NCI-H2171 treated with DMSO at 0.1 percent for 48 hours (cell line): ENCODE results near the gene SLC17A4.

Experiments used
- DNase-seq: peaks from one replicate; lab custom pipeline; 2025; lab: John Stamatoyannopoulos, UW

Gene SLC17A4

DNA sequence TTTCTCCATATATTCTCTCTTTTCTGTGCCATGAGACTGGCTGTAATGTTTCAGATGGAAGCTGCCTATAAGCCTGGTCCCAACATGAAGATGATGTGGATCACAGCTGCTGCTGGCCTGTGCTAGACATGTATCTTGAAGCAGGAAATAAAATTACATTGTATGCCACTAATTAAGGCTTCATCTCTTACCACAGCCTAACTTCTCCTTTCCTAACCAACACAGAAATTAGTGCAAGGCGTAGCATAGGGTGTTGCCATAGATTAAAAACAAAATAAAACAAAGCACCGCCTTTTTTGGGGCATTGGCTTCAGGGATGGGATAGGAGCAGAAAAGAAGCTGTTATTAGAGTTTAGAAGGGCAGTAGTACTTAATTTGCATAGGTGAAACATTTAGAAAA lies 4.7 kb upstream of the SLC17A4 start:
- DNase-seq: no peak

GRCh38 chr6:25750906-25751305 lies 3.6 kb upstream of the SLC17A4 start:
- DNase-seq: peak; percentile 31

- DNase-seq: no peak
Observed at GRCh38 chr6:25753079-25753478, 1.5 kb upstream of the SLC17A4 start.

GRCh38 chr6:25755483-25755882 lies 941 bp downstream of the SLC17A4 start:
- no peak for DNase-seq

DNA sequence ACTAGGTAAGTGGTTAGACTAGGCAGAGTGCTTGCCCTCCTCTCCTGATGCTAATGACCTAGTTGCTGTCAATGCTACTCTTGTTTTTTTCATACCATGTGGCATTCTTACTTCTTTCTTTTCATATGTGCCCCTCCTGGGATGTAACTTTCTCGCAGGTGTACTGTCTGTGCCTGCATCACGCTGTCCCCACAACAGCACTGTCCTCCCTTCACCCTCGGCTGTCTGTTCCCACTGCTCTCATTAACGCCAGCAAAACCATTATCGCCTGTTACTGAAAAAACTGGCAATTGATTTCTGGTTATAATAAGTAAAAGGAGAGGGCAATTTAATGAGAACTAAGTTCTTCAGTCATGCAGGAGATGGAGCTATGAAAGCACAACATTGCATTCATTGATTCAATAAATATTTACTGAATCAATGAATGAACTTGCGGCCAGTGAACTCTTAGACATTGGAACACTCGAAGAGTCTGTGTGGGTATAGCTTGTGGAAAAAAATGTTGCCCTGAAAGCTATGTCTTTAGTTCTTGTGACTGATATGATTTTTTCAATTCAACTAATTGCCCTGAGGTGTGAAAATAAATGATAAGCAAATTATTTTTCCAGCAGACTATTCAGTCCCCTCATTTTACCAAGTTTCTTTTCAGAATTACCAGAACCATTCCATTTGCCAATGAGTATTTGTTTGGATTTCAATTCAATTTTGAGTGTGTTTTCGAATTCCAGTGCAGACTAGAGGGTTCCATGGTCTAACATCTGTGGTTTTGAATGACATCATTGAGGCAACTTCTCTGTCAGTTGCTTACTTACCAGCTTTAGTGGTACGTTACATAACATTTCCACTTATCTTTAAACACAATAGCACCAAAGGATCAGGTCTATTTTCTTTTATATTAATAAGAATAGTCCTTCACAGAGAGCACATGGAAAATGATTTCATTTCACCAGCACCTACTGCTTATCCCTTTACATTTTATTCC lies 2.1 kb downstream of the SLC17A4 start:
- DNase-seq: no peak

DNA sequence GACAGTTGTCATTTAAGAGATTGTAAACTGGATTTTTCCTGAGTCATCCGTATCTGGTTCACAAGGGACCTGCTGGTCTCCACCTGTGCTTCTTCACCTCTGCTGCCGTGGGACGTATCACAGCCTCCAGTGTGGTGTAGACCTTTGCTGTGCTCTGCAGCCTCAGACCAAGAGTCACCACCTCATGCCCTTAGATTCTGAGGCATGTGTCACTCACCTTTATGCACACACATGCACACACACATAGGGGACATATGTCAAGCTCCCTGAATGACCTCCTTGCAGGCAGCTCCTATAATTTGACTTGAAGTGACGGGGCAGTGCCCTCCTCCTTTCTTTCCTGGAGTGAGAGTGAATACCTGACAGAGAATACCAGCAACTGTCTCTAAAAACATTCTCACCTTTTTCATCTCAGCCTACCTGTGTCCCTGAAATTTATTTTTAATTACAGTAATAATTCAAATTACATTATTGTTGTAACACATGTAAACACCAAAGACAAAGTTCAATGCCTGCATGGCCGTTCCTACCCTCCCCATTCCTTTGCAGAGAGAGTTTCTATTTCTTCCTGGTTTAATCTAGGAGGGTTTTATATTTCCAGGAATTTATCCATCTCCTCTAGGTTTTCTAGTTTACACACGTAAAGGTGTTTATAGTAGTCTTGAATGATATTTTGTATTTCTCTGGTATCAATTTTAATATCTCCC lies 3.5 kb downstream of the SLC17A4 start:
- no peak for DNase-seq

DNA sequence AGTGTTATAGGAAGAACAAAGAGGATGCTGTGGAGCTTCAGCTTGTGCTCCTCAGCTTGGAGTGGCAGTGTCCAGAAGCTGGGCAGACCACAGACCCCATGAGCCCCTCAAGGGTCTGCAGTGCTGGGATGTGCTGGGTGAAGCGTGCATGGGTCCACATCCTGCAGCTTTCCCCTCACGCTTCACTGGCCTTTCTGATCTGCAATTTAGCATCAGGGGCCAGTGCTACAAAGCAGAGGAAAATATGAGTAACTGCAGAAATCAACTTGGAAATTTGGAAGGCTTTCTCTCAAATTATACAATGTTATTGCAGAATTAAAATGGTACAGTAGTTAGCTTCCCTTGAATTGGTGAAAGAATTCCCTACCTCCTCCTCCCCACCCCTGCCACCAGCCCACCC lies 10.1 kb downstream of the SLC17A4 start:
- no peak for DNase-seq

GRCh38 chr6:25768566-25768965 lies 14.0 kb downstream of the SLC17A4 start:
- DNase-seq: no peak

DNA sequence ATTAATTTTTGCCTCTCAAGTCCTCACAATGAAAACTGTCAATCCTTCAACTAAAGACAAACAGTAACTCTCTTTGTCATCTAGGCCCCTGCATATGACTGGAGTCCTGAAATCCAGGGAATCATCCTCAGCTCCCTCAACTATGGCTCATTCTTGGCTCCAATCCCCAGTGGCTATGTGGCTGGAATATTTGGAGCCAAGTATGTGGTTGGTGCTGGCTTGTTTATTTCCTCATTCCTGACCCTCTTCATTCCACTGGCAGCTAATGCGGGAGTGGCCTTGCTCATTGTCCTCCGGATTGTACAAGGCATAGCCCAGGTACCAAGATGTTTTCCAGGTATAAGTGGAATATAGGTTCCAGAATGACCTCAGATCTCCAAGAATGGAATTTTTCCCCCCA lies 15.4 kb downstream of the SLC17A4 start:
- DNase-seq: no peak

DNA sequence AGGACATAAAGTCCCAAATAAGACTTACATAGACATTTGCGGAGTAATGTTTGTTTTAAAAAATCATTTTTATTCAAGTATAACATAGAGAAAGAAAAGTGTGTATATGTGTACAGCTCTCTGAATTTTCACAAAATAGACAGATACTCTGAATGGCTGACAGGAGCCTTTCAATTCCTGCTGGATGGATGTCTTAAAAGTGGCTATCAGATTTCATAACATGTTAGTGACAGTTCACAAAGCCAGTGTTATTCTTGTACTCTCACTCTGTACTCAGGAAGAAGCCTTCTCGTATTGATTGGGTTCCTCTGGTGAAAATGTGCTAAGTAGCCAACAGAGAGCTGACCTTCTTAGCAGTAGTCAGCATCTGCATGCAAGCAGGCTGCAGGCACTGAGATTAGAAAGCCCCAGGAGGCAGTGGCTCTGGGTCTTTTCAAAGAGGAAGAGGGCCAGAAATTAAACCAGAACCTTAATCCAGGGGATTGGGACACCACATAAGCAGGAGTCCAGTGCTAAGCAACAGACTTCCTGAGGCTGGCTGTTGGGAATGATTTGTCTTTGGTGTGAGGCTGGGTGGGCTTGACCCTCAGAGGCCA lies 19.7 kb downstream of the SLC17A4 start:
- DNase-seq: peak; percentile 83

DNA sequence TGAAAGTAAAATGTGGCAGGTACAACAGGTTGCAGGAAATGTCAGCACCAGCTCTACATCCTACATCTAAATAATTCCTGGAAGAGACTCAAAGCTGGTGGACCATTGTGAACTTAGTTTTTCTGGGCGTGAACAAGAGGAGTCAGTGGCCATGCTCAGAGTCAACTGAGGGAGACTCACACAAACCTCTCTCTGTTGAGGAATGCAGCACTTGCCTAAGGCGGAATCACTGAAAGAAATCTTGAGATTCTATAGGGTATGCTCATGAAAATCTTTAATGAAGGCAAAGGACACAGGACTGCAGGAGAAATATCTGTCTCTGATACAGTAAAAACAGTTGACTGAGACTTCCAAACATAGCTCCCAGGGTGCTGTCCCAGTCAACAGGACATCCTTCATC lies 22.5 kb downstream of the SLC17A4 start:
- no peak for DNase-seq

- no peak for DNase-seq
Observed at GRCh38 chr6:25777856-25778649, 23.5 kb downstream of the SLC17A4 start.

DNA sequence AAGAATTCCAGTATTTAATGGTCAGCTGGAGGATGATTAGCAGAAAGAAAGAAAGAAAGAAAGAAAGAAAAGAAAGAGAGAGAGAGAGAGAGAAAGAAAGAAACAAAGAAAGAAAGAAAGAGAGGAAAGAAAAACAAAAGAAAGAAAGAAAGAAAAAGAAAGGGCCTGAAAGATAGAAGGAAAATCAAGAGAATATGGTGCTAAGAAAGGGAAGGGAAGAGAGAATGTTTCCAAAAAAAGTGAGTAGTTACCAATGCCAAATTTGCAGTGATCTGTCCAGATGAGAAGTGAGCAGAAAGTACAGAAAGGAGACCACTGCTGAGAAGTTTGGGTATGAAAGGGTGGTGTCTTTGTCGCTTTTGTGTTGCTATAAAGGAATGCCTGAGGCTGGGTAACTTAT lies 26.6 kb downstream of the SLC17A4 start:
- DNase-seq: no peak

- DNase-seq: no peak
Observed at GRCh38 chr6:25787428-25787827, 32.9 kb downstream of the SLC17A4 start.

DNA sequence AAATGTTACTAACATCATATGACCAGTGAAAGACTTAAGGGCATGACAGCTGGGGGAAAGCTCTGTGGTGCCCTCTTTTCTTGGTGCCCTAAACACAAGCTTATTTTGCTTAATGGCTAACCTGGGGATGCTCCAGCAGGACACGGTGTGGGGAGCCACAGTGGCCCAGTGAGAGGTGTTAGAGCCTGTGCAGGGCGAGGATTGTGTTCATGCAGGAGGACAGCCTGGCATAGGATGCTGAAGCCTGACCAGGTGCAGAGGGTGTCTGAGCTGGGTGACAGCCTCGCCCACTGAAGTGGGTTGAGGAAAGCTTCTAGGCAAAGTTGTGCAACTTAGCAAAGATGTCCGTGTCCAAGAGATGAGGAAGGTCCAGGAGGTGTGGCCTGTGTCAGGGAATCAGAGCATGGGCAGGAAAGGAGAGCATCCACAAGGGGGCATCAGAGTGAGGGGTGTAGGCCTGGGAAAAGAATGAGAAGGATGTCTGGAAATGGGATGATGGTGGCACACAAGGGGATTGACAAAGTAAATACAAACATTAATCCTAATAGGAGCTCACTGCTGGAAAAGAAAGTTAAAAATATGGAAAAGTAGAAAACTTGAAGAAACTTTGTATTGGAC lies 33.9 kb downstream of the SLC17A4 start:
- DNase-seq: peak; percentile 24

GRCh38 chr6:25789475-25789874 lies 34.9 kb downstream of the SLC17A4 start:
- DNase-seq: no peak

GRCh38 chr6:25792016-25792415 lies 37.5 kb downstream of the SLC17A4 start:
- DNase-seq: no peak

- DNase-seq: no peak
Observed at GRCh38 chr6:25793970-25794369, 39.4 kb downstream of the SLC17A4 start.

DNA sequence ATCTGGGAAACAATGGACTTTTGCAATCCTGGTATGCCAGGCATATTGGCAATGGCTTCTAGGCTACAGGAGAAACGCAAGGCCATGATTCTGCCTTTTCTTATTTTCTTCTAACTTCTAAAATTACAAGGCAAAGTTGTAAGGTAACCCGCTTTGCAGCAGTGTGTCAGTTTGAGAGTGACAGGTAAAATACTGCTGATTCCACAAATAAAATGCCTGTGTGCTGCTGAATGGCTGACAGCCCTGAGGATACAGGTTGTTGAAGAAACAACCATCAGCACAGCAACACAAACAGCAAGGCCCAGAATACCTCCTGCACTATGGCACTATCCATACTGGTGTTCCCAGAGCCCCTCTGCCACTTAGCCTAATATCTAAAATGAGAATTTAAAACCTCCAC lies 40.2 kb downstream of the SLC17A4 start:
- DNase-seq: peak; percentile 59

- DNase-seq: no peak
Observed at GRCh38 chr6:25801436-25801835, 46.9 kb downstream of the SLC17A4 start.

DNA sequence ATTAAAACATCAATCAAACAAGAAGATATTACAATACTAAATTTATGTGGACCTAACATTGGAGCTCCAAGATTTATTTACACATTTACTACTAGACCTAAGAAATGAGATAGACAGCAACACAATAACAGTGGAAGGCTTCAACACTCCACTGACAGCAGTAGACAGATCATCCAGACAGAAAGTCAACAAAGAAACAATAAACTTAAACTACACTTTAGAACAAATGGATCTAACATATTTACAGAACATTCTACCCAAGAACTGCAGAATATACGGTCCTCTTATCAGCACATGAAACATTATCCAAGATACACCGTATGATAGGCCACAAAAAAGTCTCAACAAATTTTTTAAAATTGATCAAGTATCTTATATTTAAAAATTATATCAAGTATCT lies 50.3 kb downstream of the SLC17A4 start:
- no peak for DNase-seq

DNA sequence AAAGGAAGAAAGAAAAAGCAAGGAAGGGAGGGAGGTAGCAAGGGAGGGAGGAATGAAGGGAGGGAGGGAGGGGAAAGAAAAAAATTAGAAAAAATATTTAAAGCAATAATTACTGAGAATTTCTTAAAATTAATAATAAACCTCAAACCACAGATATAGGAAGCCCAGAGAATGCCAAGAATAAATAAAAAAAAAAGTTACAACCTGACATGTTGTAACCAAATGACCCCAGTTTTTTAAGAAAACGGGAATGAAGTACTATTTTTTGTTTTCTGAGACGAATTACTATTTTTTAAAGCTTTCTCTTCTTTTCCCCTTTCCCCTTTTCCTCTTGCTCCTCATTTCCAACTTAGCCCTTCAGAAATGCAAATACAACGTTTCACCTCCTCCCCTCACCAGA lies 60.7 kb downstream of the SLC17A4 start:
- no peak for DNase-seq
